GM12891 (cell line): Measurements from ENCODE around the gene CD46.

Experiments used
- PAX5 ChIP-seq: IDR thresholded peaks from 2 replicates; pipeline ENCODE4 v1.6.1; 2011; ENCODE audit warnings: low read length, moderate library complexity, mild to moderate bottlenecking; ENCODE audit not compliant: insufficient read depth, severe bottlenecking
- POLR2A ChIP-seq: IDR thresholded peaks from 2 replicates; pipeline ENCODE4 v1.6.1; 2011; ENCODE audit warnings: low read depth, low read length, control low read depth
- POLR2AphosphoS5 ChIP-seq: IDR thresholded peaks from 2 replicates; pipeline ENCODE4 v1.6.1; 2011; ENCODE audit warnings: low read depth, low read length, control low read depth
- TAF1 ChIP-seq: IDR thresholded peaks from 2 replicates; pipeline ENCODE4 v1.6.1; 2011; ENCODE audit warnings: low read depth, low read length, control low read depth

DNA sequence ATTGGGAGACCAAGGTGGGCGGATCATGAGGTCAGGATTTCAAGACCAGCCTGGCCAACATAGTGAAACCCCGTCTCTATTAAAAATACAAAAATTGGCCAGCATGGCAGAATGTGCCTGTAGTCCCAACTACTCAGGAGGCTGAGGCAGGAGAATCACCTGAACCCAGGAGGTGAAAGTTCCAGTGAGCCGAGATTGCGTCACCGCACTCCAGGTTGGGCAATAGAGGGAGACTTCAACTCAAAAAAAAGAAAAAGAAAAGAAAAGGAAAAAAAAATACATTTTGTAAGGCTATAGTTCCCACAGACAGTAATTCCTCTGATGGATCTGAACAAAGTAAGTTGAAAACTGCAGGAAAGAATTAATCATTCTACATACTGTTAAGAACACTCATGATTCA lies 48.1 kb upstream of the CD46 start:
- TF ChIP-seq POLR2A (no peak), POLR2AphosphoS5 (no peak), TAF1 (no peak), PAX5 (no peak)
